HUES6 (cell line): ENCODE measurements around the gene MESD.

Experiments
- H3K27ac ChIP-seq: 2 replicates; pipeline ENCODE4 v1.7.0; 2013; ENCODE audit warnings: low read depth, mild to moderate bottlenecking, low read length, inconsistent platforms
- H3K27me3 ChIP-seq: 2 replicates; pipeline ENCODE4 v1.6.1; 2013; ENCODE audit warnings: low read length; ENCODE audit not compliant: control insufficient read depth, insufficient read depth
- H3K36me3 ChIP-seq: 2 replicates; pipeline ENCODE4 v1.6.1; 2013; ENCODE audit warnings: low read length; ENCODE audit not compliant: control insufficient read depth, insufficient read depth
- H3K4me1 ChIP-seq: 2 replicates; pipeline ENCODE4 v1.6.1; 2013; ENCODE audit warnings: low read length; ENCODE audit not compliant: control insufficient read depth, insufficient read depth
- H3K4me3 ChIP-seq: 2 replicates; pipeline ENCODE4 v1.5.1; 2013; ENCODE audit warnings: low read depth, low read length
- H3K9ac ChIP-seq: one replicate; pipeline ENCODE4 v1.6.1; 2013; ENCODE audit warnings: mild to moderate bottlenecking, low read length
- H3K9me3 ChIP-seq: 2 replicates; pipeline ENCODE4 v1.6.1; 2013; ENCODE audit warnings: low read depth, low read length; ENCODE audit not compliant: control insufficient read depth, insufficient read depth

The MESD gene

DNA sequence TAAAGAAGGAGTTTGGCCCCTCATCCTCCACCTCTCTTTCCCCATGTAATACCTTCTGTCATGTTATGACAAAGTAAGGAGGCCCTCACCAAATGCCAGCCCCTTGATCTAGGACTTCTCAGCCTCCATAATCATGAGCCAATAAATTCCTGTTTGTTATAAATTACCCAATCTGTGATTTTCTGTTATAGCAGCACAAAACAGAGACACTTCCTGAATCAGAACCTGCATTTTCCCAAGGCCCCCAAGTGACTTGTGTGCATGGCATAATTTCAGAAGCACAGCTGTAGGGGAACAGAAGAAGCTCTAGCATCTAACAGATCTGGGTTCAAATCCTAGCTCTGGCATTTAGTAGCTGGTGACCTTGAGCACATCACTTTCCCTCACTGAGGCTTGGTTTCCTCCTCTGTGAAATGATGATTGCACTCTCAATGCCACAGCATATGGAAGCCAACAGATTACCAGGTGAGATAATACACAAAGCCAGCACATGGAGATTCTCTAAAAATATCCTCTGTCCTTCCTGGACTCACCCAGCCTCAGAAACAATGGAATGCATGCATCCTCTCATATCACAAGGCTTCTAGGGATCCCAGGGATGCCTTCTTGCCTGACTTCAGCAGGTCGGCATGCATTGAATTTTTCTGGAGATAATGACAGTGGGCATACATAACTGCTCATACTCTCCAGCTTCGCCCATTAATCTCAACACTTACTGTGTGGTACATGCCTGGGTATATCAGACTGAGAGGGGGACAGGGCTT is 37.4 kb upstream of the MESD start:
- H3K4me1 ChIP-seq = peaks cover 16% of the 10 kb centered on the region
- H3K27me3 ChIP-seq = no peaks in the 10 kb centered on the region
- H3K36me3 ChIP-seq = no peaks in the 10 kb centered on the region
- no peak overlapping the region for H3K27ac ChIP-seq
- peaks cover 14% of the 10 kb centered on the region for H3K9me3 ChIP-seq
- no peak overlapping the region for H3K9ac ChIP-seq
- no peak overlapping the region for H3K4me3 ChIP-seq

DNA sequence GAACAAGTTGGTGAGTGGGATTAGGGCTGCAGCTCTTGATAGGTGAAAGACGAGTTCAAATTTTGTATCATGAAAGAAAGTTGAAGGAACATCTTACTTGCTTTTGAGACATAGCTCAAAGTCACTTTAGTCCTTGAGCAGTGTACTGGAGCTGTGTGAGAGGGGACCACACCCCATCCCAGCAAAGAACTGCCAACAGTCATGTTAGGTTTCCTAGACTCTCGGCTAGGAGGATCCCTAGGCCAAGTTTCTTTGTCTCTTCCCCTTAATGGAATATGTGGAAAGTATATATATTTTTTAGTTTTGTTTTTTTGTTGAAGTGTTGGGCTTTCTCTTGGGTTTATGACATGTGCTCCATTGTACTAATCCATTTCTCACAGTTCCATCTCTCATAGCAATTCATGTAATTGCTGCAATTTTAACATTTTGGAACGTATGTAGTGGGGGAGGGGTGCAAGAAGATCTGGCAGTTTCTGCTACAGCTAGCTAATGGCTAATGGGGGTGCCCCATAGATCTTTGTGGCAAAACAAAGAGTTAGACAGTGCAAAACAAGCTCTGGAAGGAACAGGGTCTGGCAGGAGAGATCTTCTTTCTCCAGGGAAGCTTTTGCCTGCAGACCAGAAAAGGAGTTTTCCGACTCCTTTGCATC is 36.2 kb upstream of the MESD start:
- Histone ChIP-seq H3K4me3 (no peak overlapping the region), H3K9me3 (peaks cover 9% of the 10 kb centered on the region), H3K27me3 (no peaks in the 10 kb centered on the region), H3K36me3 (no peaks in the 10 kb centered on the region), H3K27ac (no peak overlapping the region), H3K4me1 (peaks cover 16% of the 10 kb centered on the region), H3K9ac (no peak overlapping the region)

DNA sequence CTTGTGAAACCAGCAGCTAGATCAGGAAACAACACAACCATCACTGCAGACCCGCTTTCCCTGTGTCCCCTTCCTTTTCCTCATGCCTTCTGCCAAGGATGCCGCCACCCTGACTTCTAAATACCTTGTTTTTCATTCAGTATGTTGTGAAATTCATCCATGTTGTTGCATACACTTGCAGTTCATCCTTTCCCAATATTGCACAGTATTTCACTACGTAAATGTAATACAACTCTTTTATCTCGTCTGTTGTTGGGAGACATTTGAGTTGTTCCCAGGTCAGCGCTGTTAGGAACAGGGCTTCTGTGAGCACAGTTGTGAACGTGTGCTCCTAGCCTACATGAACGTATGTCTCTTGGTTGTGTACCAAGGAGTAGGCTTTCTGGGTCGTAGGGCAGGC is 35.3 kb upstream of the MESD start:
- H3K4me1 ChIP-seq = peaks cover 16% of the 10 kb centered on the region
- peaks cover 6% of the 10 kb centered on the region for H3K9me3 ChIP-seq
- H3K36me3 ChIP-seq = no peaks in the 10 kb centered on the region
- H3K4me3 ChIP-seq = no peak overlapping the region
- no peak overlapping the region for H3K9ac ChIP-seq
- no peak overlapping the region for H3K27ac ChIP-seq
- H3K27me3 ChIP-seq = no peaks in the 10 kb centered on the region

DNA sequence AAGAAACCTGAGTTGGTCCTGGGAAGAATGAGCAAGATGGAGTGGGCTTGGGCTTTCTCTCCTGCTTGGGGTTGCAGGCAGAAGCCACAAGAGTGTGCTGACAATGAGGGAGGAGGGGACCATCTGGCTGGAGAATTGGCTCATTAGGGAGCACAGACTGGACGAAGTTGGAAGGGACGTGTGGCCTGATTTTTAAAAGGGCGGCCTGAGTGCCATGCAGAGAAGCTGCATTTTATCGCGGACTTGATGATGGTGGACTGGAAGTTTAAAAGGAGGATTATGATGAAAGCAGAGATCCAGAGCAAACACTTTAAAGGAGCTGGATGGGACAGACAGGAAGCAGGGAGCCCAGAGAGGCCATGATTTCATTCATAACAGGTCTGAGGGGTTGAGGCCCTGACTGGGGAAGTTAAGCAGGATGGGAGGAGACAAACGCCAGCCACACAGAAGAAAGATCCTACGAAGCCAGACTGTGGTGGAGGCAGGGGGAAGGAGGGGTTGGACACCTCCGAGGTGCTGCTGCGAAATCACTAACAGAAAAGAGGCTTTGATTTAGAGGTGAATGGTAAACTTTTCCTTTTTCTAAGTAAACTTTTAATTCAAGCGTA is 34.8 kb upstream of the MESD start:
- Histone ChIP-seq H3K27me3 (no peaks in the 10 kb centered on the region), H3K4me1 (peaks cover 16% of the 10 kb centered on the region), H3K36me3 (no peaks in the 10 kb centered on the region), H3K9me3 (peaks cover under 1% of the 10 kb centered on the region; the same call in 1 of the 2 replicates), H3K4me3 (no peak overlapping the region), H3K27ac (no peak overlapping the region), H3K9ac (no peak overlapping the region)

- H3K27ac ChIP-seq = no peak overlapping the region
- H3K4me3 ChIP-seq = no peak overlapping the region
- H3K36me3 ChIP-seq = no peaks in the 10 kb centered on the region
- no peaks in the 10 kb centered on the region for H3K9me3 ChIP-seq
- H3K9ac ChIP-seq = no peak overlapping the region
- peaks cover 16% of the 10 kb centered on the region for H3K4me1 ChIP-seq
- no peaks in the 10 kb centered on the region for H3K27me3 ChIP-seq
These were observed 34.1 kb upstream of the MESD start for GRCh38 chr15:81023483-81024264.

GRCh38 chr15:81021321-81021720 is 31.7 kb upstream of the MESD start:
- Histone ChIP-seq H3K9me3 (no peaks in the 10 kb centered on the region), H3K4me3 (no peak overlapping the region), H3K27me3 (no peaks in the 10 kb centered on the region), H3K27ac (no peak overlapping the region), H3K36me3 (no peaks in the 10 kb centered on the region), H3K4me1 (peaks cover 16% of the 10 kb centered on the region), H3K9ac (no peak overlapping the region)

GRCh38 chr15:81018197-81018596 is 28.6 kb upstream of the MESD start:
- no peaks in the 10 kb centered on the region for H3K27me3 ChIP-seq
- H3K36me3 ChIP-seq = no peaks in the 10 kb centered on the region
- H3K4me3 ChIP-seq = no peak overlapping the region
- H3K27ac ChIP-seq = no peak overlapping the region
- no peaks in the 10 kb centered on the region for H3K9me3 ChIP-seq
- peaks cover 1% of the 10 kb centered on the region; the same call in 1 of the 2 replicates for H3K4me1 ChIP-seq
- no peak overlapping the region for H3K9ac ChIP-seq

DNA sequence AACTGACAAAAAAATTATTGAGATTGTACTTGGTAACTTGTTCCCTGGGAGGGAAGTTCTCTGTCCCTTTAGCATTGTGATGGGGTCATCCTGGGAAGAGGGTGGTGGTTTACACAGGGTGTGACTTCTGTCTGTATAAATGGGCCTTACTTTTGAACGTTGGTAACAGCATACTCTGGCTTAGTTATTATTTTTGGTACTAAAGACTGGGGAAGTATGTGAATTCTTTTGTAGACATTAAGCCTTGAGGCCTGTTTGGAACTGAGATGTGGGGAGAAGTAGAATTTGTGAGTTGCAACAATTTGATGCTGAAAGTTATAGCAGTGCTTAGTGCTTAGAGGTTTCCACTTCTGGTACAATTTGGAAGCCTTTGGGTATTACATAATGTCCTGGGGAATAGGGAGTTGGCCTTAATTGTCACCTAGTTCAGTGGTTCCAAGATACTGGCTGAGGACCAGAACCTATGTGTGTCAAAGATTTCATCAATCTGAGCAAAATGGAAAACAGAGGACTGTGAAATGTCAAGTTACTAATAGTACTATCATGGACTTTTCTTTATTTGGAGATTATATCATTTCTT is 27.0 kb upstream of the MESD start:
- no peaks in the 10 kb centered on the region for H3K36me3 ChIP-seq
- no peaks in the 10 kb centered on the region for H3K9me3 ChIP-seq
- no peaks in the 10 kb centered on the region for H3K27me3 ChIP-seq
- H3K4me1 ChIP-seq = no peaks in the 10 kb centered on the region
- no peak overlapping the region for H3K9ac ChIP-seq
- no peak overlapping the region for H3K27ac ChIP-seq
- no peak overlapping the region for H3K4me3 ChIP-seq

DNA sequence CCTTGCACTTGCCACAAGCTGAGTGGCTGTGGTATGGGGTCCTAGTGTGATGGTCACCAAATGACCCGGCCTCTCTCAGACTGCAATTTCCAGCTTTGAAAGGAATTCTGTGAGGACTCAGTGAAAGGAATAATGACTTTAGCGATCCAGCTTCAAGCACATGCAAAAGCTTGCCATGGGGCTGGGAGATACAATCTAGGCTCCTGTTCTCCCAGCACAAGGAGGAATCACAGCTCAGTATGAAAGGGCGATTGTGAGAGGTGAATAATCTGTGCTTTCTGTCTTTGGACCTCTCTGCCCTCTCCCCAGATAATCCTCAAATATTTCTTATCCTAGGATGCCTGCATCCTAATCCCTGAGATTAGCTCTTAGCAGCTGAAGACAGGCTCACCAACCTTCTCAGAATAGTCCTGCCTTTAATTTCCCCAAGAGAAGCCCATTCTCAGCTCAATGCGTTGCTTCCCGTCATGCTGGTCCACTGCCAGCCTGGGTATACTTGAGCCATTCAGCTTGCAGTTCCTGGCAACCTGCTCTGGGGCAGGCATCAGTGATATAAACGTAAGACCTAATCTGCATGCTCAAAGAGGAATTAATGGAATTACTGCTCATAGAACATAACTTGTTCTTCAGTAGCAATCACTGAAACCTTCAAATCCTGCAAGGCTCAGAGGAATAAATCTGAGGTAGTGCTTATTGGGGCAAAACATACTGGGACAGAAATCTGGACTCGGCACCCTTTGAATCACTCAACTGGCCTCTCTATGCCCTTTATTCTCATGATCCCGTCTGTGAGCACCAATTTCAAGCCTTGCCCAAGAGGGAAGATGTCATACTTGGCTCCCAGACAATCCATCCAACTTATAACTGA is 26.2 kb upstream of the MESD start:
- Histone ChIP-seq H3K27me3 (no peaks in the 10 kb centered on the region), H3K9ac (no peak overlapping the region), H3K4me3 (no peak overlapping the region), H3K36me3 (no peaks in the 10 kb centered on the region), H3K4me1 (no peaks in the 10 kb centered on the region), H3K27ac (no peak overlapping the region), H3K9me3 (no peaks in the 10 kb centered on the region)

DNA sequence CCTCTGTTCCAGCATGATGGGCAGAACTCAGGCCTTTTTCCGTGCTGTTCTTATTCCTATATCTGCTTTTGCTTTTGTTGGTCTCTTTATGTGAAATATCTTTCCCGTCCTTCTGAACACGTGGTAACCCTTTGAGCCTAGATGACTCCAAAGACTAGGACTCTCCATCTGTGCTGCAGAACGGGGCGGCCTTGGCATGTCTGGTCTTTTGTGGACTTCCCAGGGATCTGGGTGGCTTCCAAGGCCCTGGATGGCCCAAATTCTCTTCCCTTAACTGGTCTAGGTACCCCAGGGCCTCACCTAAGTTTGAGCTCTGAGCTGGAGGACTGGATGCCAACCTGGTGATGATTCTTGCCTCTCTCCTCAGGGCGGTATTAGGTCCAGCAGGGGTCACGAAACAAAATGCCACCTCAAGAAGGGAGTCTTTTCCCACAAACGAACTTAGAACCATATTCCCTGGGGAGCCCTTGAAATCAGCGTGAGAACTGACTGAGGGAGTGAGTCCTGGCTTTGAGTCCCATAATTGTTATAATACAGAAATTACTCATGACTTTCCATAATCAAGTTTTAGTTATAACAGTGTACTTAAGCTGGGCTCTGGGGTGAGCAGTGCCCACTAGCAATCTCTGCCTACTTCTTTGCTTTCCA is 25.0 kb upstream of the MESD start:
- no peaks in the 10 kb centered on the region for H3K4me1 ChIP-seq
- no peaks in the 10 kb centered on the region for H3K36me3 ChIP-seq
- H3K9ac ChIP-seq = no peak overlapping the region
- H3K27me3 ChIP-seq = no peaks in the 10 kb centered on the region
- no peak overlapping the region for H3K27ac ChIP-seq
- H3K9me3 ChIP-seq = no peaks in the 10 kb centered on the region
- H3K4me3 ChIP-seq = no peak overlapping the region
